ENCODE measurements around the gene SSTR5.
"Not testable (repeated sequence)": the region's sequence is repeated elsewhere in the genome, so short reads cannot be mapped to it uniquely, and the experiment has no call there.

Gene SSTR5

DNA sequence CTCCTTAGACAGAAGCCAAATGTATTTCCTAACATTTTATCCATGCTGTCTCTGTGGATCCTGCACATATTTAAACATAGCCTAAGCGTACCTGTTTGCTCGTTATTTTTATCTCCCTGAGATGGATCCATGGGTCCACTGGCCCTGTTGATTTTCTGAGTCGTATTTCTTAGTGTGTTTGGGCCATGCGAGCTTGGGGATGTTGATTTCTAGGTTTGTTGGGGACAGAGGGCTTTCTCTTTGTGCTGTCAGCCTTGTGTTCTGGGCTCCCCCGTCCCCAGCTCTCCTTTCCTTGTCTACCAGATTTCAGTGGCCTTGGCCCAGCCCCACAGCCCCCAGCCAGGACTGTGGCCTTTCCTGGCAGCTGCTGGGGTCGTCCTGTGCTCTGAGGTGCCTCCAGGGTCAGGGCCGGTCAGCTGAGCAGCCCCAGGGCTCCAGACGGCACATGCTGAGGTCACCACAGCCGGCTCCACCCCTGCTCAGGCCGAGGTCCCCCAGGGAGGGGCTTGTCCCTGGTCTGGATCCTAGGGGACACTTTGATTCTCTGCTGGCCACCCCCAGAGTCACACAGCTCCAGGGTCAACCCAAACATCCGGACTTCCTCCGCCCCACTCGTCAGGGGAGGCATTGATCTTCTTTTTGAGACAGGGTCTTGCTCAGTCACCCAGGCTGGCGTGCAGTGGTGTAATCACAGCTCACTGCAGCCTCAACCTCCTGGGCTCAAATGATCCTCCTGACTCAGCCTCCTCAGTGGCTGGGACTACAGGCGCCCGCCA, 4.4 kb downstream of the SSTR5 start:
- no peak for DNase-seq

- no peak for DNase-seq
Observed at GRCh38 chr16:1077877-1078578, 5.5 kb downstream of the SSTR5 start.

- DNase-seq: no peak
Observed at GRCh38 chr16:1078579-1079021, 6.1 kb downstream of the SSTR5 start.

DNA sequence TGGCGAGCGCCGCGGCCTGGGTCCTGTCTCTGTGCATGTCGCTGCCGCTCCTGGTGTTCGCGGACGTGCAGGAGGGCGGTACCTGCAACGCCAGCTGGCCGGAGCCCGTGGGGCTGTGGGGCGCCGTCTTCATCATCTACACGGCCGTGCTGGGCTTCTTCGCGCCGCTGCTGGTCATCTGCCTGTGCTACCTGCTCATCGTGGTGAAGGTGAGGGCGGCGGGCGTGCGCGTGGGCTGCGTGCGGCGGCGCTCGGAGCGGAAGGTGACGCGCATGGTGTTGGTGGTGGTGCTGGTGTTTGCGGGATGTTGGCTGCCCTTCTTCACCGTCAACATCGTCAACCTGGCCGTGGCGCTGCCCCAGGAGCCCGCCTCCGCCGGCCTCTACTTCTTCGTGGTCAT, 6.8 kb downstream of the SSTR5 start:
- DNase-seq: no peak

GRCh38 chr16:1079786-1080525, 7.4 kb downstream of the SSTR5 start:
- DNase-seq: no peak

- no peak for DNase-seq
Observed at GRCh38 chr16:1080801-1081733, 8.5 kb downstream of the SSTR5 start.

DNA sequence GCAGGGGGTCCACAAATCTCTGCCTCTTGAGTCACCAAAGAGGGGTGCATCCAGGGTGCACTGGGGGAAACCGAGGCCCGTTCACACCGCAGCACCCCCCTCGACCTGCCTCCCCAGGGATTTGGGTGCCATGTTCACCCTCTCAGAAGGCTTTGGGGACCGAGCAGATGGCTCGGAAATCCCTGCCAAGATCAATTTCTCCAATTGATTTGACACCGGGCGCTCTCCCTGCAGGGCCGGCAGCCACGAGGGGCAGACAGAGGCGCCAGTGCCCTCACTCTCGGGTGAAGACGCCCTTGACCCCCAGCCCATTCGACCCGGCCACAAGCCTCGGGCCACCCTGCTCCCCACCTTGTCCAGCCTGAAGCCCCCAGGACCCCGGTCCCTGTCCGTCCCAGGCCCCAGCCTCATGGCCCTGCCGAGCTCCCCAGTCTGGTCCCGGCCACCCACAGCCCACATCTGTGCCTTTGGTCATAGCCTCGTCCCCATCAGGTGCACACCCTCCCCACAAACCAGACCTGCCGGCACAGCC, 9.3 kb downstream of the SSTR5 start:
- no peak for DNase-seq

- DNase-seq: no peak
Observed at GRCh38 chr16:1082266-1082951, 9.9 kb downstream of the SSTR5 start.

DNA sequence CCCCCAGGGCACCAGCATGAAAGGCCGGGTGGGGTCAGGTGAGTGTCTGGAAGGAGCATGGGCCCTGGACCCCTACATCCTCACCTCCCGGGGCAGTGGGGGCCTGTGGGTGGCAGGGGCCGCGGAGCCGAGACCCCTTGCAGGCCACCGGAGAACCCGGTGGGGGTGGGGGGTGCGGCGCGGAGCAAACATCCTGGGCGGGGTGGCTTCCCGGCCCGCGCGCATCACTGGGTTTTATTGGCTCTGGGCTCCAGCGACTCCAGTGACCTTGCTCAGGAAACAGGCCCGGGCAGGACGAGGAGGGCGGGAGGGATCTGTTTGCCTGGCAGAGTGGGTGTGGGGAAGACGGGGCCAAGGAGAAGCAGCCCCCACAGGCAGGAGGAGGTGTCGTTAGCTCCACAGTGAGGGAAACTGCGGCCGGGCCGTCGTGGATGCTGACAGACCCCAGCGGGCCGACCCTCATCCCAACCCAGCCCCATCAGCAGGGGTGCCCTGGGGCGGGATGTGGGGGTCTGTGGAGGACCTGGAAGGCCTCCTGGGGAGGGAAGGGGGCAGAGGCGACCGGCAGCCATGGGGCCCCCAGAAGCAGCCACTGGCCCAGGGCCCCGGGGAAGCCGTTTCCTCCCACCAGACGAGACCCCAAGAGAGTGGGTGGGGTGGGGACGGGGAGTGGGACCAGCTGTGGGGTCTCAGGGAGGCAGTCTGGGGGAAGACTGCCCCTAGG, 10.6 kb downstream of the SSTR5 start:
- no peak for DNase-seq

DNA sequence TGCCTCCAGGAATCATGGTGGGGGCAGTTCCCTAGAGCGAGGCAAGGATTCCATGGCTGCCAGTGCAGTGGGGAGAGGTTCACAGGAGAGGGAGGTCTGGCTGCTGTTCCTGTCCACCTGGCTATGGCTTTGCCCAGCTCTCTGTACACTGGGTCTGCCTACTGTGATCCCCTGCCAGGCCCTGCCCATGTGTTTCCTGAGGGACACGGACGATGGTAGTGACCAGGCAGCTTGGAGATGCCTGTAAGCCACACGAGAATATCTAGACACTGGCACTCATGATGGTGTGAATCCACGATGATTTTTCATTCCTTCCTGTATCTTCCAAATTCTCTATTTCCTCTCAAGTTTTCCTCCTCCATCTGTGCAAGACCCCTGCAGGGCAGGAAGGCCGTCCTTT, 12.4 kb downstream of the SSTR5 start:
- DNase-seq: no peak

DNA sequence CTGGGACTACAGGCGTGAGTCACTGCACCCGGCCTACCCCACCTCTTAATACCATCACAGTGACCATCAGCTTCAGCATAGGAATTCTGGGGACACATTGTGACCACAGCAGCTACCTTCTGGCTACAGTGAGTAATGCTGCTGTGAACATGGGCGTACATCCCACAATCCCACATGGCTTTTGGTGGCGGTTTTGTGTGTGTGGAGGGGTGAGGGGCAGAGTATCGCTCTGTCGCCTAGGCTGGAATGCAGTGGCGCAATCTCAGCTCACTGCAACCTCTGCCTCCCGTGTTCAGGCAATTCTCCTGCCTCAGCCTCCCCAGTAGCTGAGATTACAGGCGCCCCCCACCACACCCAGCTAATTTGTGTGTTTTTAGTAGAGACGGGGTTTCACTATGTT, 13.9 kb downstream of the SSTR5 start:
- not testable (repeated sequence) for DNase-seq

- DNase-seq: no peak
Observed at GRCh38 chr16:1088295-1089170, 16.0 kb downstream of the SSTR5 start.

DNA sequence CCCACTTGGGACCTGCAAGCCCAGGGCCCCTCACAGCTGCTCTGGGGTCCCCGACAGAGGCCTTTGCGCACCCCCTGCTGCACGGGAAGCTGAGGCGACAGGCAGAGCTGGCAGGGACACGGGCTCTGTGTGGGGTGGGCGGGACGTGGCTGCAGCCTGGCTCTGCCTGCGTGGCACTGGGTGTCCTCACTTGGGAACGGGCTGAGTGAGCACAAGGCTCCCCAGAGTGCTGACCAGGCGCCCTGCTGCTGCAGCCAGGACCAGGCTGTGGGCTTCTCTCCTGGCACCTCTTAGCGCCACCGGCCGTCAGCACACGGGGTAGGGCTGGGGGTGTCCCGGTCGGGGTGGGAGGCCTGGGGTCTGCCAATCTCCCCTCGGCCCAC, 16.9 kb downstream of the SSTR5 start:
- DNase-seq: no peak

DNA sequence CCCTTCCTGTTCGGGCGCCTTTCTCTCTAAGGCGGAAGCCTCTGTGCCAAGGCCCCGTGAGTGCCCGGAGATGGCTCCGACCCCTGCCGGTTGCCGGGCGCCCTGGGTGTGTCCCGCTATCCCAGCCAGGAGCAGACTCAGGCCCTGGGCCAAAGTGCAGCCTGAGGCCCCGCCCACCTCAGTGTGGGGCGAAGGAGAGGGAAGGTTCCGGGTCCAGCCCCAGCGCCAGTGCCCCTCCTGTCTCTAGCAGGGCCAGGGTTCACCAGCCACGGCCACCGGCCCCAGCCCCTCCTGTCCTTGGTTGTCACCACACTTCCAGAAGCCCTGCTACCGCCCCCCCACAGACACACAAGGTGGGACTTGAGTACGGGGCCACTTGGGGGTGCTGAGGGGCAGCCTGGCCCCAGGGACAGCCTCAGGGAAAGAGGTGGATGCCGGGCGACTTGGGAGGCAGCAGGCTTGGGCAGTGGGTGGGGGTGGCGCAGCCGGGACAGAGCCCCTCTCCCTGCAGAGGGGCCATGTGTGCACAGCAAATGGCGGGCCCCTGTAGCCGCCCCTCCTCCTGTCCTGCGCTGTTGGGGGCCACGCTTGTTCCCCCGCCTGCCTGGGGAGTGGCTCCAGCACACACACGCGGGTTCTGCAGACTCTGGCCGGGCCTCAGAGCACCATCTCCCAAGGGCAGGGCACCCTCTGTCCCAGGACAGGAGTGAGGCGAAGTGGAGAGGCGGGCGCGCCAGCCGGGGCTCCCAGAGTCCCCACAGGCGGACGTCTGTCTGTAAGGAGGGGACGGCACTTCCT, 17.5 kb downstream of the SSTR5 start:
- no peak for DNase-seq

- no peak for DNase-seq
Observed at GRCh38 chr16:1090620-1091587, 18.4 kb downstream of the SSTR5 start.

DNA sequence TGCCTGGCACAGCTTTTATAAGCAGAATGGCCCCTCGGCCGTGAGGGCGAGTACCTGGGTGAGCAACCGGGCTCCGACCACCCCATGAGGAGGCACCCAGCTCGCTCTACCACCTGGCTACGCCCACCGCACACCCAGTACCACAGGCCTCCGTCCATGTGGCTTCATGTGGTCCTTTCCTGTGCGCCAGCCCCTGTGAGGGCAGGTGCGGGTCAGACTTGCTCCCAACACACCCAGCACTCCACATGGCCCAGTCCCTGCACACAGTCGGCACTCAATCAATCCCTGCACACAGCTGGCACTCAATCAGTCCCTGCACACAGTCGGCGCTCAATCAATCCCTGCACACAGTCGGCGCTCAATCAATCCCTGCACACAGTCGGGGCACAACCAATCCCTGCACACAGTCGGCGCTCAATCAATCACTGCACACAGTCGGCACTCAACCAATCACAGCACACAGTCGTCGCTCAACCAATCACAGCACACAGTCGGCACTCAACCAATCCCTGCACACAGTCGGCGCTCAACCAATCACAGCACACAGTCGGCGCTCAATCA, 19.5 kb downstream of the SSTR5 start:
- DNase-seq: no peak

- not testable (repeated sequence) for DNase-seq
Observed at GRCh38 chr16:1092685-1093283, 20.2 kb downstream of the SSTR5 start.
